HepG2 (cell line): ENCODE measurements around the gene SMG5. TPM values are rescaled to one million over a fixed set of nuclear protein-coding genes. Genes with fewer than 3 reads are reported as not detected.

ENCODE experiments used
- CSRNP2 ChIP-seq: sonication (generic); formaldehyde crosslinking; conservative IDR thresholded peaks from 2 replicates; pipeline ENCODE4 v1.8.0; 2022; ENCODE audit warnings: low read depth, missing genetic modification reagents
- ERF ChIP-seq: IDR thresholded peaks from 2 replicates; pipeline ENCODE4 v1.6.1; 2018; ENCODE audit warnings: missing biosample characterization, missing genetic modification reagents
- ISL2 ChIP-seq: sonication (generic); formaldehyde crosslinking; IDR thresholded peaks from 2 replicates; pipeline ENCODE4 v1.5.0; 2020; ENCODE audit warnings: missing genetic modification reagents
- KAT8 ChIP-seq: IDR thresholded peaks from 2 replicates; pipeline ENCODE4 v1.6.1; 2016; ENCODE audit warnings: missing genetic modification reagents, missing compliant biosample characterization
- KDM2A ChIP-seq: sonication (generic); formaldehyde crosslinking; IDR thresholded peaks from 2 replicates; pipeline ENCODE4 v1.4.0; 2020; ENCODE audit warnings: low read depth, missing genetic modification reagents, borderline replicate concordance
- KDM3A ChIP-seq: IDR thresholded peaks from 2 replicates; pipeline ENCODE4 v1.6.1; 2018; ENCODE audit warnings: low read depth, missing compliant biosample characterization
- KLF15 ChIP-seq: sonication (generic); formaldehyde crosslinking; IDR thresholded peaks from 2 replicates; pipeline ENCODE4 v1.8.1; 2023; ENCODE audit warnings: borderline replicate concordance, mild to moderate bottlenecking, inconsistent platforms, missing genetic modification reagents, mixed read lengths
- REL ChIP-seq: sonication (generic); formaldehyde crosslinking; conservative IDR thresholded peaks from 2 replicates; pipeline ENCODE4 v1.8.0; 2022; ENCODE audit warnings: mild to moderate bottlenecking, missing genetic modification reagents, moderate library complexity
- SMYD3 ChIP-seq: sonication (generic); formaldehyde crosslinking; IDR thresholded peaks from 2 replicates; pipeline ENCODE4 v1.8.1; 2023; ENCODE audit warnings: mild to moderate bottlenecking, missing genetic modification reagents
- SOX13 ChIP-seq, 3 experiments: fragments of 450-650 bp in 1 of 3; sonication (generic) in 1 of 3; formaldehyde crosslinking in 1 of 3; IDR thresholded peaks in 2 of 3; conservative IDR thresholded peaks in 1 of 3; 2 replicates each; pipeline versions ENCODE4 v1.5.0 to v1.6.1; 2016 to 2020; ENCODE audit warnings: antibody characterized with exemption in 1 of 3, mild to moderate bottlenecking in 1 of 3, missing compliant biosample characterization in 1 of 3, missing genetic modification reagents in 1 of 3, moderate library complexity in 1 of 3
- TBX2 ChIP-seq: sonication (generic); formaldehyde crosslinking; IDR thresholded peaks from 2 replicates; pipeline ENCODE4 v1.5.0; 2020; ENCODE audit warnings: missing genetic modification reagents, mild to moderate bottlenecking, borderline replicate concordance
- ZBTB26 ChIP-seq: IDR thresholded peaks from 2 replicates; pipeline ENCODE4 v1.6.1; 2016; ENCODE audit warnings: missing compliant biosample characterization, missing genetic modification reagents, borderline replicate concordance
- ZFX ChIP-seq: sonication (generic); formaldehyde crosslinking; IDR thresholded peaks from 2 replicates; pipeline ENCODE4 v1.4.0; 2020; ENCODE audit warnings: mild to moderate bottlenecking, low read depth, missing genetic modification reagents, moderate library complexity
- ZGPAT ChIP-seq: IDR thresholded peaks from 2 replicates; pipeline ENCODE4 v1.6.1; 2016; ENCODE audit warnings: mild to moderate bottlenecking
- ZNF414 ChIP-seq: sonication (generic); formaldehyde crosslinking; IDR thresholded peaks from 2 replicates; pipeline ENCODE4 v1.5.0; 2020; ENCODE audit warnings: missing genetic modification reagents
- ZNF557 ChIP-seq: sonication (generic); formaldehyde crosslinking; IDR thresholded peaks from 2 replicates; pipeline ENCODE4 v1.4.0; 2020; ENCODE audit warnings: missing genetic modification reagents
- ZNF558 ChIP-seq: sonication (generic); formaldehyde crosslinking; IDR thresholded peaks from 2 replicates; pipeline ENCODE4 v1.9.0; 2022; ENCODE audit warnings: mild to moderate bottlenecking, missing genetic modification reagents, borderline replicate concordance
- ZNF839 ChIP-seq: sonication (generic); formaldehyde crosslinking; IDR thresholded peaks from 2 replicates; pipeline ENCODE4 v1.4.0; 2020; ENCODE audit warnings: missing genetic modification reagents, mild to moderate bottlenecking, borderline replicate concordance
- polyA plus RNA-seq, 8 experiments: library from polyadenylated mRNA; depleted of rRNA in 3 of 8; stranded (reverse) in 7 of 8; unstranded in 1 of 8; fragments of >200 nt; fragmentation: Illumina TruSeq in 4 of 8; extraction: Trizol in 4 of 8; gene quantifications; 2 replicates each; pipeline versions ENCODE4 v1.2.1 to v1.2.3, GENCODE V29; 2011 to 2016; ENCODE audit warnings: low read depth in 4 of 8, missing spikeins in 1 of 8, mixed read lengths in 1 of 8; ENCODE audit not compliant: insufficient read depth in 1 of 8
- total RNA-seq, 5 experiments: library from RNA; depleted of rRNA; stranded (reverse); fragments of >200 nt; fragmentation: Illumina TruSeq; extraction: Trizol; gene quantifications; 2 replicates each; pipeline ENCODE4 v1.2.3, GENCODE V29; 2016; ENCODE audit warnings: low read depth in 1 of 5
- TF ChIP-seq, protein P1 (sequence below): sonication (generic); formaldehyde crosslinking; IDR thresholded peaks from 2 replicates; pipeline ENCODE4 v1.4.0; 2020; ENCODE audit warnings: low read depth, missing genetic modification reagents

Gene SMG5
- total and polyA plus RNA-seq, 2 of the 13 experiments (the other 11 are each of a cell fraction or from before 2014, with no cell fraction given): 50.5 to 84.0 TPM

- no peak for TF ChIP-seq ZGPAT (CRISPR knock-in tag)
- no peak for TF ChIP-seq SMYD3 (CRISPR knock-in tag)
- TF ChIP-seq ISL2 (CRISPR knock-in tag): no peak
- TF ChIP-seq KLF15 (CRISPR knock-in tag): no peak
- TF ChIP-seq ZNF557 (CRISPR knock-in tag): no peak
- no peak for TF ChIP-seq CSRNP2 (CRISPR knock-in tag)
- no peak for TF ChIP-seq TBX2
- no peak for TF ChIP-seq ZNF839 (CRISPR knock-in tag)
- TF ChIP-seq ERF (CRISPR knock-in tag): no peak
- no peak for TF ChIP-seq SOX13 (IDR thresholded peaks at IDR 0.05)
- peak in 1 of 2 experiments; percentile 65; a peak in 1 of 4 replicates for TF ChIP-seq SOX13 (CRISPR knock-in tag; conservative IDR thresholded peaks at IDR 0.05 in 1 of 2, IDR thresholded peaks at IDR 0.05 in 1 of 2)
- TF ChIP-seq, protein P1, sequence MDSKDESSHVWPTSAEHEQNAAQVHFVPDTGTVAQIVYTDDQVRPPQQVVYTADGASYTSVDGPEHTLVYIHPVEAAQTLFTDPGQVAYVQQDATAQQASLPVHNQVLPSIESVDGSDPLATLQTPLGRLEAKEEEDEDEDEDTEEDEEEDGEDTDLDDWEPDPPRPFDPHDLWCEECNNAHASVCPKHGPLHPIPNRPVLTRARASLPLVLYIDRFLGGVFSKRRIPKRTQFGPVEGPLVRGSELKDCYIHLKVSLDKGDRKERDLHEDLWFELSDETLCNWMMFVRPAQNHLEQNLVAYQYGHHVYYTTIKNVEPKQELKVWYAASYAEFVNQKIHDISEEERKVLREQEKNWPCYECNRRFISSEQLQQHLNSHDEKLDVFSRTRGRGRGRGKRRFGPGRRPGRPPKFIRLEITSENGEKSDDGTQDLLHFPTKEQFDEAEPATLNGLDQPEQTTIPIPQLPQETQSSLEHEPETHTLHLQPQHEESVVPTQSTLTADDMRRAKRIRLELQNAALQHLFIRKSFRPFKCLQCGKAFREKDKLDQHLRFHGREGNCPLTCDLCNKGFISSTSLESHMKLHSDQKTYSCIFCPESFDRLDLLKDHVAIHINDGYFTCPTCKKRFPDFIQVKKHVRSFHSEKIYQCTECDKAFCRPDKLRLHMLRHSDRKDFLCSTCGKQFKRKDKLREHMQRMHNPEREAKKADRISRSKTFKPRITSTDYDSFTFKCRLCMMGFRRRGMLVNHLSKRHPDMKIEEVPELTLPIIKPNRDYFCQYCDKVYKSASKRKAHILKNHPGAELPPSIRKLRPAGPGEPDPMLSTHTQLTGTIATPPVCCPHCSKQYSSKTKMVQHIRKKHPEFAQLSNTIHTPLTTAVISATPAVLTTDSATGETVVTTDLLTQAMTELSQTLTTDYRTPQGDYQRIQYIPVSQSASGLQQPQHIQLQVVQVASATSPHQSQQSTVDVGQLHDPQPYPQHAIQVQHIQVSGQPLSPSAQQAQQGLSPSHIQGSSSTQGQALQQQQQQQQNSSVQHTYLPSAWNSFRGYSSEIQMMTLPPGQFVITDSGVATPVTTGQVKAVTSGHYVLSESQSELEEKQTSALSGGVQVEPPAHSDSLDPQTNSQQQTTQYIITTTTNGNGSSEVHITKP (CRISPR knock-in tag): no peak
- TF ChIP-seq REL (CRISPR knock-in tag): no peak
- TF ChIP-seq ZNF558 (CRISPR knock-in tag): no peak
- TF ChIP-seq ZNF414 (CRISPR knock-in tag): no peak
- no peak for TF ChIP-seq ZBTB26
- TF ChIP-seq KDM2A: 0 out of 2 replicates have a peak, but pooled peaks have one; percentile 23
- no peak for TF ChIP-seq KAT8 (CRISPR knock-in tag)
- no peak for TF ChIP-seq KDM3A (CRISPR knock-in tag)
- peak; percentile 55; the same call in 1 of the 2 replicates for TF ChIP-seq ZFX (CRISPR knock-in tag)
These were observed 34.9 kb downstream of the SMG5 start, which contains the start of gene PAQR6 (continued) for GRCh38 chr1:156247460-156248322.
